Measurements from ENCODE around the gene THSD4.

THSD4 gene

DNA sequence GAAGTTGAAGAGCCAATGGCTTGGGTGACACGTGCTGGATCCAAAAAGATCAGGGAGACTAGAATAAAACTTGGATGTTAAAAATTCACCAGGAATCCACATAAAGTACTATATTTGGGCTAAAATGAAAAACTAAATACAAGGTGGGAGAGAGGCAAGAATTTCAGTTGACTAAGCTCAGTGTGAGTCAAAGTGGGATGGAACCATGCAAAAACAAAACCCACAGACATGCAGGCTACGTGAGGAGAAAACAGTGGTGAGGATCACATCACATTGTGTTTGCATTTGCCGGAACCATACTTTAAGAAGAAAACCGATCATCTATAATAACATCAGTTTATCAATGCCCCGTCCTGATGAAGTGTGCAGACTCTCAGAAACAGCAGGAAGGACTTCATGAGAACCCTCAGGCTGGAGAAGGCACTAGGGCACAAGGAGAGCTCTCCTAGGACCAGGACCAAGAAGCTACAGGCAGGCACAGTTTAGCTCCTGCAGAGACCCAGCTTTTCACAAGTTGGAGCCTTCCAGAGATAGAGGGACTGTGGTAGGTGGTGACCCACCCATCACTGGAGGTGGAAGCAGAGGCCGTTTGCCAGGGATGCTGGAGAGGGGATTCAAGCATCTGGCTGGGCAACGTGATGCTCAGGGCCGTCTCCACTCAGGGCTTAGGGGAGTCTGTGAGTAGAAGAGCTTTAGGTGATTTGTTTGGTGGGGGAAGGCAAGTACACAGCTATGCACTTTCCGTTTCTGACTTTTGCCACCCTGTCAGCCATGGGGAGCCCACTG, 666.1 kb downstream of the THSD4 start:
- TF ChIP-seq CTCF (IDR thresholded peaks at IDR 0.05): no peak

DNA sequence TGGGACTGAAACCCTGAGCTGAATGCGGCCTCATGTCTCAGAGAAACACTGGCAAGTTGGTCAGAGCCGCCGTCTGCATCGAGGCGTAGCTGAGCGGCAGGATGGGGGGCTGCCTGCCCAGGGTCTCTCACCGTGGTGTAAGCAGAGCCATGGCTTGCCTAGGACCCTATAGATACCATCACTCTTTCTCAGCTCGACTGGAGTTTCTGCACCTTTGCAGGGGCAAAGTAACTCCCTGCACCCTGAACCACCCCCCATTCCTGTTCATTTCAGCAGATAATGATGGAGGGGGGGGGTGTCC, 666.6 kb downstream of the THSD4 start:
- no peak for TF ChIP-seq CTCF (IDR thresholded peaks at IDR 0.05)

DNA sequence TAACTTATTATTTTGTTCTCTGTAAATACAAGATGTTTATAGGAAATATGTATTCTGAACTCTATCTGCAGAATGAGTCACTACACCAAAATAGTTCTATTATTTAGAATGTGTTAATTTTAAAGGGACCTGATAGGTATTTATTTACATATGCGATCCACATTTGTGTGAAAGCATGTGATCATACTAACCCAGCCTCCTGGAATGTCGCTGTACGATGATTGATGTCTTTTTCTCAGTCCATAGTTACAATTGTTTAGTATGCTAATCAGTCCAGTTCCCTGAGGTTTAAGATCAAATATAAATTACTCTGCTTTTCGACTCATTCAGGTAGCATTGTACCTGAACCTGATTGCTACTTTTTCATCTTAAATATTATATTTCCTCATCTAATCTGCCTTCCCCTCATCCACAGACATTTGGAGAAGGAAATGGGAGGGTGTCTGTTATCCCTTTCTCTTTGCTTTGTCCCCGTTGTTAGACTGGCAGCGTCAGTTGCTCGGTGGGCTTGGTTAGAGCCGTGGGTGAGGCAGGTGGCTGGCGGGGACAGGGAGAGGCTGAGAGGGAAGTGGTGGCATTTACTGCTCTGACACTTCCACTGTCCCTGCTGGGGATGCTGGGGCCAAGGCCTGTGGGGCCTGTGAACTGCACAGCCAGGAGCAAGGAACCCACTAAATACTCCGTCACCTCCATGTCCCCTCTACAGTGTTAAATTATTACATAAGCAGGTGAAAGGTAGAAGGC, 667.3 kb downstream of the THSD4 start:
- TF ChIP-seq CTCF (IDR thresholded peaks at IDR 0.05): no peak

GRCh38 chr15:71784719-71785118, 669.4 kb downstream of the THSD4 start:
- TF ChIP-seq CTCF (IDR thresholded peaks at IDR 0.05): peak; percentile 50

GRCh38 chr15:71785996-71786395, 670.7 kb downstream of the THSD4 start:
- TF ChIP-seq CTCF (IDR thresholded peaks at IDR 0.05): no peak

- TF ChIP-seq CTCF (IDR thresholded peaks at IDR 0.05): no peak
These were observed 671.4 kb downstream of the THSD4 start for GRCh38 chr15:71786673-71787072.

- no peak for TF ChIP-seq CTCF (IDR thresholded peaks at IDR 0.05)
These were observed 673.6 kb downstream of the THSD4 start for GRCh38 chr15:71788646-71789579.

Measured in LNCAP (cell line).